H1 (cell line): ENCODE data around the gene OR2L13. TPM values are rescaled to one million over a fixed set of nuclear protein-coding genes. Genes with fewer than 3 reads are reported as not detected.

Experiments used
- CTCF ChIA-PET: fragments of 300-600 bp; sonication (Branson Sonifier 250); formaldehyde crosslinking; loops from one replicate; lab custom pipeline; 2021; ENCODE audit not compliant: partially characterized antibody; lab: Charles Lee
- POLR2A ChIA-PET: fragments of 300-600 bp; sonication (Branson Sonifier 250); formaldehyde crosslinking; loops from one replicate; lab custom pipeline; 2021; ENCODE audit warnings: inconsistent platforms; ENCODE audit not compliant: partially characterized antibody; lab: Charles Lee
- DNase-seq, 2 experiments: peaks; one replicate each; pipeline versions ENCODE4 v3.0.0 to v3.0.0-alpha.2; 2010 to 2022; ENCODE audit warnings: low spot score in 2 of 2, low read depth in 1 of 2, mixed read lengths in 1 of 2
- FAIRE-seq: peaks from 2 replicates; lab custom pipeline; 2011; peaks lifted over from hg19 to GRCh38; lab: Jason Lieb, UNC
- H2AFZ ChIP-seq: 2 replicates; pipeline ENCODE4 v1.8.1; 2012; ENCODE audit warnings: low read length, inconsistent platforms
- H2AK5ac ChIP-seq: 2 replicates; pipeline ENCODE4 v1.6.1; 2013; ENCODE audit warnings: low read depth, low read length
- H2BK120ac ChIP-seq: replicated peaks from 2 replicates; pipeline ENCODE3; 2013; ENCODE audit warnings: low read depth, low read length, inconsistent platforms
- H2BK12ac ChIP-seq: 2 replicates; pipeline ENCODE4 v1.6.1; 2013; ENCODE audit warnings: low read depth, low read length
- H2BK15ac ChIP-seq: 2 replicates; pipeline ENCODE4 v1.6.1; 2013; ENCODE audit warnings: low read length
- H2BK20ac ChIP-seq: 2 replicates; pipeline ENCODE4 v1.6.1; 2013; ENCODE audit warnings: low read length
- H2BK5ac ChIP-seq: 2 replicates; pipeline ENCODE4 v1.6.1; 2013; ENCODE audit warnings: low read depth, low read length
- H3K14ac ChIP-seq: 2 replicates; pipeline ENCODE4 v1.6.1; 2013; ENCODE audit warnings: inconsistent platforms; ENCODE audit not compliant: insufficient read length
- H3K18ac ChIP-seq: 2 replicates; pipeline ENCODE4 v1.6.1; 2013; ENCODE audit warnings: low read length; ENCODE audit errors: extremely low read depth
- H3K23ac ChIP-seq: 2 replicates; pipeline ENCODE4 v1.6.1; 2013; ENCODE audit warnings: inconsistent platforms; ENCODE audit not compliant: insufficient read length
- H3K23me2 ChIP-seq: 2 replicates; pipeline ENCODE4 v1.6.1; 2013; ENCODE audit warnings: low read depth, low read length
- H3K27ac ChIP-seq: 2 replicates; pipeline ENCODE4 v1.6.1; 2011; ENCODE audit warnings: low read depth, low read length, inconsistent platforms
- H3K27me3 ChIP-seq, 4 experiments: replicated peaks in 1 of 4; 1 replicate in 1 of 4; 2 replicates in 3 of 4; pipeline versions ENCODE4 v1.6.1 to v1.8.1; 2011 to 2013; ENCODE audit warnings: low read length in 3 of 4, mild to moderate bottlenecking in 3 of 4, inconsistent platforms in 2 of 4, mixed read lengths in 2 of 4, moderate library complexity in 1 of 4; ENCODE audit not compliant: control insufficient read depth in 3 of 4, insufficient read depth in 3 of 4; ENCODE audit errors: extremely low read depth in 1 of 4
- H3K36me3 ChIP-seq, 4 experiments: 2 replicates each; pipeline versions ENCODE4 v1.6.1 to v1.8.1; 2011 to 2013; ENCODE audit warnings: mild to moderate bottlenecking in 4 of 4, low read length in 3 of 4, moderate library complexity in 2 of 4, control low read depth in 1 of 4, inconsistent platforms in 1 of 4; ENCODE audit not compliant: insufficient read depth in 4 of 4, control insufficient read depth in 2 of 4
- H3K4ac ChIP-seq: replicated peaks from 2 replicates; pipeline ENCODE3; 2013; ENCODE audit warnings: low read length, low read depth, mixed read lengths, inconsistent platforms; ENCODE audit not compliant: insufficient read length
- H3K4me1 ChIP-seq, 4 experiments: replicated peaks in 1 of 4; 1 replicate in 1 of 4; 2 replicates in 3 of 4; pipeline versions ENCODE4 v1.6.1 to v1.8.1; 2011 to 2013; ENCODE audit warnings: low read length in 3 of 4, inconsistent platforms in 2 of 4, mixed read lengths in 1 of 4; ENCODE audit not compliant: insufficient read depth in 4 of 4, control insufficient read depth in 3 of 4
- H3K4me2 ChIP-seq, 2 experiments: 2 replicates each; pipeline versions ENCODE4 v1.6.1 to v1.8.1; 2011 to 2013; ENCODE audit warnings: low read depth in 2 of 2, low read length in 2 of 2, control low read depth in 1 of 2, inconsistent platforms in 1 of 2, mild to moderate bottlenecking in 1 of 2; ENCODE audit not compliant: insufficient read depth in 1 of 2
- H3K4me3 ChIP-seq, 4 experiments: fragments of 200-600, 300-600 bp in 1 of 4; sonication (generic), shearing (Covaris generic), sonication (Bioruptor Twin) in 1 of 4; 2 replicates each; pipeline versions ENCODE4 v1.5.1 to v1.8.1; 2011 to 2016; ENCODE audit warnings: low read length in 4 of 4, low read depth in 3 of 4, control low read depth in 2 of 4, inconsistent platforms in 2 of 4, mild to moderate bottlenecking in 2 of 4, mixed read lengths in 1 of 4, moderate library complexity in 1 of 4; ENCODE audit not compliant: insufficient read depth in 2 of 4; ENCODE audit errors: extremely low read depth in 1 of 4
- H3K56ac ChIP-seq: replicated peaks from 2 replicates; pipeline ENCODE3; 2013; ENCODE audit warnings: low read depth, mild to moderate bottlenecking, mixed read lengths, low read length, inconsistent platforms; ENCODE audit not compliant: insufficient read length
- H3K79me1 ChIP-seq: 2 replicates; pipeline ENCODE4 v1.6.1; 2013; ENCODE audit warnings: low read depth, low read length, control low read depth
- H3K79me2 ChIP-seq, 2 experiments: 2 replicates each; pipeline versions ENCODE4 v1.6.1 to v1.8.1; 2012 to 2013; ENCODE audit warnings: low read length in 2 of 2, mild to moderate bottlenecking in 2 of 2, inconsistent platforms in 1 of 2; ENCODE audit not compliant: insufficient read depth in 2 of 2, control insufficient read depth in 1 of 2
- H3K9ac ChIP-seq, 4 experiments: replicated peaks in 1 of 4; 1 replicate in 1 of 4; 2 replicates in 3 of 4; pipeline versions ENCODE4 v1.6.1 to v1.8.1; 2011 to 2013; ENCODE audit warnings: low read depth in 3 of 4, low read length in 3 of 4, control low read depth in 2 of 4, mild to moderate bottlenecking in 2 of 4, moderate library complexity in 2 of 4, inconsistent platforms in 1 of 4; ENCODE audit errors: extremely low read depth in 1 of 4
- H3K9me3 ChIP-seq, 2 experiments: 2 replicates each; pipeline versions ENCODE4 v1.6.1 to v1.8.1; 2012 to 2013; ENCODE audit warnings: mild to moderate bottlenecking in 2 of 2, moderate library complexity in 2 of 2, control low read depth in 1 of 2, inconsistent platforms in 1 of 2, low read depth in 1 of 2, low read length in 1 of 2, mixed read lengths in 1 of 2; ENCODE audit not compliant: insufficient read depth in 2 of 2
- H4K20me1 ChIP-seq, 2 experiments: replicated peaks in 1 of 2; 2 replicates each; pipeline versions ENCODE3 to v1.8.1; 2011 to 2013; ENCODE audit warnings: inconsistent platforms in 2 of 2, low read length in 2 of 2, mild to moderate bottlenecking in 1 of 2; ENCODE audit not compliant: insufficient read depth in 2 of 2, control insufficient read depth in 1 of 2
- H4K5ac ChIP-seq: 2 replicates; pipeline ENCODE4 v1.6.1; 2013; ENCODE audit warnings: low read length, low read depth, mixed read lengths, inconsistent platforms; ENCODE audit not compliant: insufficient read length
- H4K8ac ChIP-seq: 2 replicates; pipeline ENCODE4 v1.8.0; 2013; ENCODE audit warnings: mild to moderate bottlenecking, moderate library complexity, low read length, inconsistent platforms; ENCODE audit not compliant: insufficient read depth; ENCODE audit errors: extremely low read depth
- H4K91ac ChIP-seq: replicated peaks from 2 replicates; pipeline ENCODE3; 2013; ENCODE audit warnings: low read length, mixed read lengths, inconsistent platforms; ENCODE audit not compliant: insufficient read length
- BRCA1 ChIP-seq: IDR thresholded peaks from 2 replicates; pipeline ENCODE4 v1.6.1; 2012; ENCODE audit warnings: low read depth, low read length, improper control_type of control experiment
- CEBPB ChIP-seq: IDR thresholded peaks from 2 replicates; pipeline ENCODE4 v1.6.1; 2012; ENCODE audit warnings: low read depth, low read length
- CTBP2 ChIP-seq: IDR thresholded peaks from 2 replicates; pipeline ENCODE4 v1.7.0; 2011; ENCODE audit warnings: borderline replicate concordance, mild to moderate bottlenecking, moderate library complexity, mixed read lengths, low read length; ENCODE audit not compliant: insufficient read depth, insufficient read length
- EZH2 ChIP-seq: fragments of 200-600 bp; sonication (generic); IDR thresholded peaks from 2 replicates; pipeline ENCODE4 v1.7.1; 2012; ENCODE audit warnings: low read depth, mild to moderate bottlenecking, moderate library complexity, low read length, inconsistent platforms; ENCODE audit not compliant: severe bottlenecking
- GTF2F1 ChIP-seq: IDR thresholded peaks from 2 replicates; pipeline ENCODE4 v1.6.1; 2012; ENCODE audit warnings: low read depth, low read length, improper control_type of control experiment, borderline replicate concordance
- MAFK ChIP-seq: IDR thresholded peaks from 2 replicates; pipeline ENCODE4 v1.6.1; 2012; ENCODE audit warnings: low read depth, mild to moderate bottlenecking, improper control_type of control experiment, low read length
- RAD21 ChIP-seq, 2 experiments: IDR thresholded peaks in 1 of 2; conservative IDR thresholded peaks in 1 of 2; 2 replicates each; pipeline ENCODE4 v1.6.1; 2011; ENCODE audit warnings: low read depth in 2 of 2, low read length in 2 of 2, improper control_type of control experiment in 1 of 2, inconsistent platforms in 1 of 2, mild to moderate bottlenecking in 1 of 2, moderate library complexity in 1 of 2
- RFX5 ChIP-seq: IDR thresholded peaks from 2 replicates; pipeline ENCODE4 v1.6.1; 2011; ENCODE audit warnings: low read depth, low read length, improper control_type of control experiment, borderline replicate concordance
- RNF2 ChIP-seq: fragments of 200-900, 300-1000 bp; sonication (generic); IDR thresholded peaks from 2 replicates; pipeline ENCODE4 v1.7.1; 2016; ENCODE audit warnings: borderline replicate concordance, low read depth, mild to moderate bottlenecking, antibody characterized with exemption, low read length; ENCODE audit not compliant: poor library complexity, severe bottlenecking; ENCODE audit errors: missing control alignments
- SAP30 ChIP-seq: fragments of 300-600 bp; sonication (generic); IDR thresholded peaks from 2 replicates; pipeline ENCODE4 v1.7.1; 2012; ENCODE audit warnings: low read length, moderate library complexity, mild to moderate bottlenecking, inconsistent platforms; ENCODE audit not compliant: insufficient read depth, insufficient replicate concordance
- SIRT6 ChIP-seq: IDR thresholded peaks from one replicate; pipeline ENCODE4 v1.7.1; 2012; ENCODE audit warnings: low read length, inconsistent platforms
- TAF7 ChIP-seq: optimal IDR thresholded peaks from 2 replicates; pipeline ENCODE3; 2011; ENCODE audit warnings: low read depth, mild to moderate bottlenecking, inconsistent platforms, low read length, moderate library complexity, borderline replicate concordance
- polyA plus RNA-seq, 7 experiments: library from polyadenylated mRNA; depleted of rRNA in 3 of 7; stranded (reverse) in 5 of 7; unstranded in 2 of 7; fragments of >200 nt in 5 of 7; fragments of 200-250 nt in 2 of 7; gene quantifications; 1 replicate in 5 of 7; 2 replicates in 1 of 7; 4 replicates in 1 of 7; pipeline versions ENCODE4 v1.2.1 to v1.2.3, GENCODE V29; 2011 to 2013; ENCODE audit warnings: missing spikeins in 2 of 7, mixed read lengths in 2 of 7
- total RNA-seq: library from RNA; stranded (reverse); fragmentation: NEBNext Ultra II Directional; extraction: Animal tissue kit (Norgen Biotek cat#: 25700); gene quantifications from 2 replicates; pipeline ENCODE4 v1.2.1, GENCODE V29; 2021
- TF ChIP-seq, protein P1 (sequence below): IDR thresholded peaks from 2 replicates; pipeline ENCODE4 v1.6.1; 2012; ENCODE audit warnings: inconsistent platforms

OR2L13 gene
- total and polyA plus RNA-seq, 2 of the 8 experiments (the other 6 are each of a cell fraction or from before 2014, with no cell fraction given) = not detected

- H2AK5ac ChIP-seq = no peak overlapping the region
- POLR2A ChIA-PET = no interaction called here
- no peaks in the 10 kb centered on the region for H3K27me3 ChIP-seq
These were observed 40.3 kb upstream of the OR2L13 start for GRCh38 chr1:248054671-248055070.

More at GRCh38 chr1:248054671-248055070, 40.3 kb upstream of the OR2L13 start:
- no peak overlapping the region for H2BK120ac ChIP-seq
- no peak overlapping the region for H3K4ac ChIP-seq
- no peak overlapping the region for H3K9ac ChIP-seq
- H3K56ac ChIP-seq = no peak overlapping the region
- no peak overlapping the region for H3K14ac ChIP-seq
- H3K9me3 ChIP-seq = peaks cover 39 to 43% of the 10 kb centered on the region in 2 experiments
- H4K91ac ChIP-seq = no peak overlapping the region
- no peaks in the 10 kb centered on the region for H3K23me2 ChIP-seq
- no peaks in the 10 kb centered on the region for H3K79me2 ChIP-seq
- no peaks in the 10 kb centered on the region for H3K79me1 ChIP-seq
- H3K23ac ChIP-seq = no peak overlapping the region
- no peak overlapping the region for H2BK12ac ChIP-seq
- no peak overlapping the region for H3K18ac ChIP-seq
- no peak overlapping the region for H2AFZ ChIP-seq
- no peak overlapping the region for H3K4me3 ChIP-seq
- no peak overlapping the region for H3K4me2 ChIP-seq
- FAIRE-seq (no peak), DNase-seq (no peak)
- TF ChIP-seq RNF2 = no peak
- TF ChIP-seq GTF2F1 = no peak
- no peak for TF ChIP-seq EZH2
- no peak for TF ChIP-seq TAF7
- TF ChIP-seq RAD21 (IDR thresholded peaks at IDR 0.05 in 1 of 2, conservative IDR thresholded peaks at IDR 0.05 in 1 of 2; ENCODE audit: low read depth in 2 of 2, low read length in 2 of 2) = no peak
- TF ChIP-seq, protein P1, sequence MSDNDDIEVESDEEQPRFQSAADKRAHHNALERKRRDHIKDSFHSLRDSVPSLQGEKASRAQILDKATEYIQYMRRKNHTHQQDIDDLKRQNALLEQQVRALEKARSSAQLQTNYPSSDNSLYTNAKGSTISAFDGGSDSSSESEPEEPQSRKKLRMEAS = no peak
- TF ChIP-seq MAFK = no peak
- no peak for TF ChIP-seq CTBP2
- no peak for TF ChIP-seq SAP30
- no peak for TF ChIP-seq SIRT6
- TF ChIP-seq CEBPB = no peak
- no peak for TF ChIP-seq RFX5
- TF ChIP-seq BRCA1 = no peak
- no peak overlapping the region for H2BK5ac ChIP-seq
- no peaks in the 10 kb centered on the region for H3K4me1 ChIP-seq
- H4K8ac ChIP-seq = no peak overlapping the region
- no peaks in the 10 kb centered on the region for H3K36me3 ChIP-seq
- CTCF ChIA-PET = no interaction called here
- H4K5ac ChIP-seq = no peak overlapping the region
- H2BK20ac ChIP-seq = no peak overlapping the region
- H3K27ac ChIP-seq = no peak overlapping the region
- H2BK15ac ChIP-seq = no peak overlapping the region
- no peaks in the 10 kb centered on the region for H4K20me1 ChIP-seq
